Activated CD4-positive, alpha-beta T cell treated with anti-CD3 and anti-CD28 coated beads for 36 hours (primary cell): ENCODE results near the gene RASGRF1. TPM values are rescaled to one million over a fixed set of nuclear protein-coding genes. Genes with fewer than 3 reads are reported as not detected.
"Not testable (repeated sequence)": the region's sequence is repeated elsewhere in the genome, so short reads cannot be mapped to it uniquely, and the experiment has no call there.

Source experiments
- ATAC-seq: fragments of 200-7000 bp; cut with Tn5 transposase; one replicate; pipeline ENCODE4 v1.10.0; 2021; ENCODE audit warnings: mild to moderate bottlenecking, moderate library complexity
- CTCF ChIA-PET: fragments of 350-600 bp; sonication (Branson Sonifier 250); formaldehyde crosslinking; loops from one replicate; lab custom pipeline; 2021; ENCODE audit warnings: antibody characterized with exemption; lab: Charles Lee
- POLR2A ChIA-PET: fragments of 350-600 bp; sonication (Branson Sonifier 250); formaldehyde crosslinking; loops from one replicate; lab custom pipeline; 2021; ENCODE audit warnings: antibody characterized with exemption, inconsistent platforms; lab: Charles Lee
- DNase-seq: peaks from one replicate; pipeline ENCODE4 v3.0.0-alpha.2; 2020
- H3K27ac Mint-ChIP-seq: one replicate; pipeline ENCODE4 v1.8.0; 2021; ENCODE audit warnings: mixed read lengths
- H3K27me3 Mint-ChIP-seq: one replicate; pipeline ENCODE4 v1.8.0; 2021; ENCODE audit warnings: mixed read lengths
- H3K36me3 Mint-ChIP-seq: one replicate; pipeline ENCODE4 v1.8.0; 2021; ENCODE audit warnings: low read depth, mixed read lengths
- H3K4me1 Mint-ChIP-seq: one replicate; pipeline ENCODE4 v1.8.0; 2021; ENCODE audit warnings: mixed read lengths
- H3K4me3 Mint-ChIP-seq: one replicate; pipeline ENCODE4 v1.8.0; 2021; ENCODE audit warnings: mild to moderate bottlenecking, moderate library complexity, mixed read lengths
- H3K9me3 Mint-ChIP-seq: one replicate; pipeline ENCODE4 v1.8.0; 2021; ENCODE audit warnings: low read depth, mixed read lengths
- intact Hi-C, 2 experiments: fragments of 100-400 bp; cut with DNase I in 1 of 2; cut with micrococcal nuclease in 1 of 2; formaldehyde crosslinking; loops; one replicate each; pipeline versions ENCODE4 v1.14.2 to v1.15.1; 2022 to 2024; cut with DNase I, micrococcal nuclease
- total RNA-seq, 2 experiments: library from RNA; stranded (reverse); gene quantifications; one replicate each; pipeline ENCODE4 v1.2.3, GENCODE V29; 2021

RASGRF1 gene
- total RNA-seq, 2 experiments from 2014 or later, result not detected

DNA sequence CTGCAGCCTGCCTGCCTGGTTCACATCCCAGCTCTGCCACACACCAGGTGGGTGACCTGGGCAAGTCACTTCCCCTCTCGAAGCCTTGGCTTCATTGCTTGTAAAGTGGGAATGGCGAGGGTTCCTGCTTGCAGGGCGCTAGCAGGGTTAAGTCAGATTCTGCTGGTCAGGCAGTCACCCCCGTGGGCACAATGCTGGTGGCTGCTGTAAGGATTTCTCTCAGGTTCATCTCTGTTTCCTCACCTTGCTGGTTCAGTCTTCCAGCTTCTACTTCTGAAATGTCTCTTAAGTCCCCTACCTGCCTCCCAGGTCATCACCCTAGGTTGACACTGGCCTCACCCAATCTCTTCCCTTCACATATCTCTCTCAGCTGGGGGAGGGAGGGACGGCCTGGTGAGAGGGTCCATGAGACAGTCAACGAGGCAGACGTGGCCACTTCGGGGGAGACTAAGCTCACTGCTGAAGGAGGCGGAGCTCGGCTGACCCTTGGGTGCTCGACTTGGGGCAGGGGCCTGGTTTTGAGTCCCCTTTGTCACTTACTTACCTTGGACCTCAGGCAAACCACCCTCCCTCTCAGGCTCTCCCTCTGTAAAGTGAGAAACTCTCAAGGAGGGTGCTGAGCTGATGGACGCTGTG, 157.3 kb downstream of the RASGRF1 start:
- Mint-ChIP-seq H3K36me3 (no peaks in the 10 kb centered on the region), H3K27me3 (peaks cover 7% of the 10 kb centered on the region), H3K4me1 (peaks cover 9% of the 10 kb centered on the region), H3K27ac (no peak overlapping the region), H3K4me3 (no peak overlapping the region), H3K9me3 (no peaks in the 10 kb centered on the region)
- ChIA-PET POLR2A (no interaction called here), CTCF (no interaction called here)
- intact Hi-C loops, result no loop called here
- ATAC-seq (no peak), DNase-seq (no peak)

- intact Hi-C loops, result no loop called here
- ChIA-PET POLR2A (no interaction called here), CTCF (interaction anchor here (0.6 kb wide), 1 partner anchor 50 kb away, joined by 3 read pairs; no protein-coding TSS in a partner anchor)
- no peaks in the 10 kb centered on the region for H3K36me3 Mint-ChIP-seq
- H3K27me3 Mint-ChIP-seq, result peaks cover 4% of the 10 kb centered on the region
- DNase-seq (no peak), ATAC-seq (no peak)
- H3K27ac Mint-ChIP-seq, result no peak overlapping the region
- H3K4me3 Mint-ChIP-seq, result no peak overlapping the region
- peaks cover 6% of the 10 kb centered on the region for H3K4me1 Mint-ChIP-seq
- no peaks in the 10 kb centered on the region for H3K9me3 Mint-ChIP-seq
These were observed 158.2 kb downstream of the RASGRF1 start for GRCh38 chr15:78932258-78932808.

DNA sequence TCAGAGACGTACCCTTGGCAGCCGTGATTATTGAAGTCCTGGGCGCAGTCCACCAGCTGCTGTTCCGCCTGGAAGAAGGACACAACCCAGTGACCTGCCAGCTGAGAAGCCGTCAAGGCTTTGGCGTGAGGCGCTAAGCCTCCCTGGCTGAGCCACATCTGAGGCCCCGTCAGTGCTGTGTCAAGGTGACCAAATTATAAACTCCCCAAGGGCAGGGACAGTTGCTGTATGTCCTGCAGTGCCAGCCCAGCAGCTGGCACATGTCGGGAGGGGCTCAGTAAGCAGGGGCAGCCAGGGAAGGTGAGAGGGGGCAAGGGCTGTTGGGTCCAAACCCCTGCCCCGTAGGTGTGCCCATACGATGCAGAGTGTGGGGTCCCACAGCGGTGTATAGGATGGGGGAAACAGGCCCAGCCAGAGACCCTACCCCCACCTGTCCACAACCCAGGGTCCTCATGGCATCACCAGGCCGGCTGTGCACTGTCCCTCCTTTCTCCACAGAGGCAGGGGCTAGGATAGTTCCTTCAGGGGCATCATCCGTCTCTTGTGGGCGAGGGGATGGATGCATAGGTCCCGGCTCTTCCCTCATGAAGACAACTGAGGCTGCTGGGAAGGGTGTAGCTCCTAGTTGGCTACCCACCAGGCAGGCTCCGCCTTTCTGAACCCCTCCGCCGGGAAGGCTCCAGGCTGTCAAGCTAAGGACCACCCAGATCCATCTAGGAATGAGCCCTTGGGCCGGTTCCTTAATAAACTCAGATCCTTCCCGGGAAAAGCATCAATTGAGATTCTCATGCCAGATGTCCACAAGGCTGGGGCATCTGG, 158.9 kb downstream of the RASGRF1 start:
- H3K4me1 Mint-ChIP-seq, result no peaks in the 10 kb centered on the region
- CTCF ChIA-PET, result interaction anchor here (0.6 kb wide), 2 partner anchors 22 to 51 kb away, joined by 3 read pairs; no protein-coding TSS in a partner anchor
- ATAC-seq (no peak), DNase-seq (no peak)
- no peak overlapping the region for H3K4me3 Mint-ChIP-seq
- H3K36me3 Mint-ChIP-seq, result peaks cover 4% of the 10 kb centered on the region
- intact Hi-C loops, result no loop called here
- H3K27me3 Mint-ChIP-seq, result peaks cover 2% of the 10 kb centered on the region
- no peak overlapping the region for H3K27ac Mint-ChIP-seq
- POLR2A ChIA-PET, result no interaction called here
- no peaks in the 10 kb centered on the region for H3K9me3 Mint-ChIP-seq

DNA sequence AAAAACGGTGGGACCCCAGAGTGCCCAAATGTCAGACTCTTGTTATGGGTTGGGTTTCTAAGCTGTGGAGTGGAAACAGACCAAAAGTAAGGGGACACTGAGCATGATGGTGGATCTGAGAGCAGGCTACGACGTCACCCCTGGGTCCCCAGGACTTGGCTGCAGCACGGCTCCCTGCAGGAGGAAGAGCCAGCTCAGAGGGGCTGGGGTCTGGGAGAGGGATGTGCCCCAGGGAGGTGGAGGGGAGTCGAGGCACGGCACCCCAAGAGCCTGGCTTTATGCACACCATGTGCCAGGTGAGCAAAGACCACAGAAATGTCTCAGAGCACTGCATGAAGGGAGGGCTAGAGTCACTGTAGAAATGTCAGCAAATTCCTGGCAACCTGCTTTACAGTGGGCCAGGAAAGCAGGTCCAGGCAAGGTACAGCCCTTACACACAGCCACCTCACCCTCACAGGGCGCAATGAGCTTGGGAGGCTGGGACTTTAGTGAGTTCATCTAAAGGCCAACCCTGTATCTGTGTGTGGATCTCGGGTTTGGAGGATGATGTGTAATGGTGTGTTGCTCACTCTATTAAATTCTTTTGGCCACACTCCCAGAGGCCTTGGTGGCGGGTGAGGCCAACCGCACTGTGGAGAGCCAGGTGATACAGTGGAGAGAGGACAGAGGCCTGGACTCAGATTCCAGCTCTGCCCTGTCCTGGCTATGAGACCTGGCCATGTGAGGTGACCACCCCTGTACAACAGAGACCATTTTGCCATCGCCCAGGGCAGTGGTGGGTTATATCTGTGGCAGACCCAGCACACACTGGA, 159.8 kb downstream of the RASGRF1 start:
- intact Hi-C loops, result no loop called here
- H3K36me3 Mint-ChIP-seq, result peaks cover 4% of the 10 kb centered on the region
- ChIA-PET POLR2A (no interaction called here), CTCF (interaction anchor here (0.6 kb wide), 1 partner anchor 21 kb away, joined by 3 read pairs; no protein-coding TSS in a partner anchor)
- no peak overlapping the region for H3K4me3 Mint-ChIP-seq
- DNase-seq, result no peak
- no peak for ATAC-seq
- H3K9me3 Mint-ChIP-seq, result no peaks in the 10 kb centered on the region
- no peak overlapping the region for H3K27ac Mint-ChIP-seq
- no peaks in the 10 kb centered on the region for H3K4me1 Mint-ChIP-seq
- H3K27me3 Mint-ChIP-seq, result peaks cover 2% of the 10 kb centered on the region

DNA sequence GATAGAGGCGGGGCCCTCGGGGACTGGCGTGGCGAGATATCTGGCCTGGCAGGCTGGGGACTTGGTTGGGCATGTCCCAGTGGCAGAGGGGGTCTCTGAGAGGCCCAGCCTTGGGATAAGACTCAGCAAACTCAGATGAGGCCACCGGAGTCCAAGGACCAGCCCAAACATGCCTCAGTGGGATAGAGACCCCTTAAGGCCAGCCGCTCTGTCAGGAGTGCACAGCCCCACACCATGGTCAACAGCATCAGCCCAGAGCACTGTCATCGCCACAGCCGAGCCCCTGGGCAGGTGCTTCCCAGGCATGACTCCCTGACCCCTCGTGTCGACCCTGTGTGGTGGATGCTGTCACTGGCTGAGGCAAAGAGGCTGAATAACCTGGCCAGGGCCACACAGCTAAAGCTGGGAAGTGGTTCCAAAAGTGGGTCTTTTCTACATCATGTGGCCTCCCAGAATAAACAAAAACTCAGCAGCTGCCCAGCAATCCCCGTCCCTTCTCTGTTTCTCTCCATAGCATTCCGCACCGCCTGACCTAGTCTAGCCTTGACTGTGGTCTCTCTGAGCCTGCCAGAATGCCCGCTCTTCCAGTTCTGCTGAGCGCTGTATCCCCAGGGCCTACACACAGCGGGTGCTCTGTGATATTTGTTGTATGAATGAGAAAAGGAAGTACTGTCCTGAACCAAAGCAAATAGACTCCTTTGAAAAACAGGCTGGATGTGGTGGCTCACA, 160.9 kb downstream of the RASGRF1 start:
- H3K9me3 Mint-ChIP-seq, result no peaks in the 10 kb centered on the region
- ChIA-PET CTCF (no interaction called here), POLR2A (no interaction called here)
- H3K4me3 Mint-ChIP-seq, result no peak overlapping the region
- intact Hi-C loops, result no loop called here
- no peak for ATAC-seq
- no peaks in the 10 kb centered on the region for H3K4me1 Mint-ChIP-seq
- H3K27ac Mint-ChIP-seq, result no peak overlapping the region
- H3K27me3 Mint-ChIP-seq, result peaks cover under 1% of the 10 kb centered on the region
- DNase-seq, result no peak
- H3K36me3 Mint-ChIP-seq, result peaks cover 4% of the 10 kb centered on the region

DNA sequence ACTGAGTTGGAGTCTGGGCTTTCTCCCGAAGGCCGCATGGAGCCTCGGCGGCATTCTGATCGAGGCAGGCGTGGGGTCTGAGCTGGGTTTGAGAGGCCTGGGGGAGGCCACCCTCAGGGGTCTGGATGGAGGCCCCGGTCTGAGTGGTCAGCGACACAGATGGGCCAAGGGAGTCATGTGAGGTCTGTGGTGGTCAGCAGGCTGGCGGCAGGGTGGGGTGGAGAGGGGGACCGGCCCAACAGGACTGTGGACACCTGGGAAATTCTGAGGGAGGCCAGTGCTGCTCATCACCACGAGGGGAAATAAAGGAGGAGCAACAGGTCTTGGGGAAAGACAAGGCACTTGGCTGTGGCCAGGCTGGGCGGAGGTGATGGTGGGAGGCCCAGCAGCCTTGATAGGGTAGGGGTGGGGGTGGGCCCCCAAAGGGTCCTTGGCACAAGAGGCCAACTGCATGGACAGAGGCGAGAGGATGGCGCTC, 161.9 kb downstream of the RASGRF1 start:
- Mint-ChIP-seq H3K4me1 (no peaks in the 10 kb centered on the region), H3K36me3 (peaks cover 6% of the 10 kb centered on the region), H3K27me3 (no peaks in the 10 kb centered on the region), H3K27ac (no peak overlapping the region), H3K4me3 (no peak overlapping the region), H3K9me3 (no peaks in the 10 kb centered on the region)
- intact Hi-C loops, result no loop called here
- ATAC-seq (no peak), DNase-seq (no peak)
- ChIA-PET CTCF (no interaction called here), POLR2A (no interaction called here)

GRCh38 chr15:78928176-78928575, 162.4 kb downstream of the RASGRF1 start:
- CTCF ChIA-PET, DNase-seq, H3K4me1 Mint-ChIP-seq, POLR2A ChIA-PET, H3K27me3 Mint-ChIP-seq, H3K9me3 Mint-ChIP-seq, ATAC-seq, H3K27ac Mint-ChIP-seq, H3K36me3 Mint-ChIP-seq, H3K4me3 Mint-ChIP-seq, intact Hi-C loops: not testable (repeated sequence)

- CTCF ChIA-PET, result no interaction called here
- POLR2A ChIA-PET, result no interaction called here
- no peaks in the 10 kb centered on the region for H3K4me1 Mint-ChIP-seq
- H3K4me3 Mint-ChIP-seq, result no peak overlapping the region
- H3K27ac Mint-ChIP-seq, result no peak overlapping the region
- ATAC-seq (no peak), DNase-seq (no peak)
- H3K9me3 Mint-ChIP-seq, result no peaks in the 10 kb centered on the region
- peaks cover 7% of the 10 kb centered on the region for H3K36me3 Mint-ChIP-seq
- intact Hi-C loops, result no loop called here
- H3K27me3 Mint-ChIP-seq, result no peaks in the 10 kb centered on the region
These were observed 163.3 kb downstream of the RASGRF1 start for GRCh38 chr15:78927077-78927790.

DNA sequence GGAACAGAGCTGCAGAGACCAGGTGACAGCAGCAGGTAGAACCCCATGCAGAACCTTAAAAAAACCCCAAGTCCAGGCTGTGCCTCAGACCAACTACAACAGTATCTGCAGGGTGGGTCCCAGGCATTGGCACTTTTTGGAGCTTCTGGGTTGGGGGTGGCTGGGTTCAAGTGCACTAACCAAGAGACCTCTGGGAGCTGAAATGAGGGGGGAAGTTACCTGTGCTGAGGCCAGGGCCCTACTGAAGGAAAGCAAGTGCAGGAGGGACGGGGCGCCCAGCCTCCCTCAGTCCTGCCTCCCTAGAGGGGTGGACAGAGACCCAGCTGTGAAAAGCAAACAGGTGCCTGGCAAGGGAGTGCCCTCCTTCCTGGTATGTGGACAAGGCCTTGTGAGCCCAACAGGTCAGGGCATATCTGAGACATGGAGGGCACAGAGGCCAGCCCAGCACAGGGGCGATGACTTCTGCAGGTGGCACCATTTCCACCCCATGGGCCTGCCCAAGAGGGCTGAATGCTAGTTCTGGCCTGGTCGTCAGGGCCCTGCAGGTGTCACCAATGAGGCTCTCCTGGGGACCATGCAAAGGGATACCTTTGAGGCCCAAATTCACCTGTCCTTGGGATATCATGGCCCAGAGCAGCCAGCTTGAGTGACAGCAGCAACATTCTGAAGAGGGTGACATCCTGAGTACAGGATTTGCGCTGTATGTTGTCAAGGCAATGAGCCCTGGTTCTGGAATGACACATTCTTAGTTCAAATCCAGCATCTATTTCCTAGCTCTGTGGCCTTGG, 164.4 kb downstream of the RASGRF1 start:
- H3K4me3 Mint-ChIP-seq, result no peak overlapping the region
- intact Hi-C loops, result no loop called here
- ChIA-PET CTCF (interaction anchor here (1.6 kb wide), 1 partner anchor 15 kb away, joined by 5 read pairs; no protein-coding TSS in a partner anchor), POLR2A (no interaction called here)
- H3K27ac Mint-ChIP-seq, result no peak overlapping the region
- DNase-seq, result no peak
- no peaks in the 10 kb centered on the region for H3K27me3 Mint-ChIP-seq
- peaks cover 16% of the 10 kb centered on the region for H3K36me3 Mint-ChIP-seq
- no peaks in the 10 kb centered on the region for H3K4me1 Mint-ChIP-seq
- ATAC-seq, result no peak
- no peaks in the 10 kb centered on the region for H3K9me3 Mint-ChIP-seq
